Uterus (tissue), 4 donors: ENCODE results near the gene CEP85L. TPM values are rescaled to one million over a fixed set of nuclear protein-coding genes. Genes with fewer than 3 reads are reported as not detected.

Experiments used
- DNase-seq, 2 donors: peaks; one replicate each; pipeline ENCODE4 v3.0.0-alpha.2; 2019 to 2020
- H3K27ac ChIP-seq, 2 donors: fragments of 200-600 bp; sonication (generic); 1 replicate in 1 of 2; 2 replicates in 1 of 2; pipeline ENCODE4 v1.5.1; 2016 to 2018
- H3K27me3 ChIP-seq, 2 donors: fragments of 200-600 bp; sonication (generic); one replicate each; pipeline ENCODE4 v1.5.1; 2018 to 2019; ENCODE audit warnings: control low read depth in 1 of 2
- H3K36me3 ChIP-seq, 2 donors: fragments of 200-600 bp; sonication (generic); one replicate each; pipeline ENCODE4 v1.5.1; 2019; ENCODE audit warnings: control low read depth in 1 of 2
- H3K4me1 ChIP-seq, 2 donors: fragments of 200-600 bp; sonication (generic); one replicate each; pipeline ENCODE4 v1.5.1; 2018 to 2019; ENCODE audit warnings: control low read depth in 1 of 2
- H3K4me3 ChIP-seq, 2 donors: fragments of 200-600 bp; sonication (generic); 1 replicate in 1 of 2; 2 replicates in 1 of 2; pipeline ENCODE4 v1.5.1; 2018 to 2019; ENCODE audit warnings: mild to moderate bottlenecking in 1 of 2
- H3K9me3 ChIP-seq, 2 donors: fragments of 200-600 bp; sonication (generic); one replicate each; pipeline ENCODE4 v1.5.1; 2019; ENCODE audit warnings: control low read depth in 1 of 2
- POLR2A ChIP-seq, 2 donors: fragments of 450-650 bp; IDR thresholded peaks; one replicate each; pipeline ENCODE4 v1.6.1; 2016; ENCODE audit warnings: antibody characterized with exemption in 2 of 2, mild to moderate bottlenecking in 1 of 2, moderate library complexity in 1 of 2
- intact Hi-C: fragments of 100-400 bp; cut with DNase I; formaldehyde crosslinking; loops from one replicate; pipeline ENCODE4 v1.15.1; 2023; ENCODE audit warnings: low total_unique reads
- total RNA-seq, 4 donors: library from RNA; depleted of rRNA in 3 of 4; stranded (reverse); fragments of >200 nt in 3 of 4; gene quantifications; one replicate each; pipeline versions ENCODE4 v1.1.0 to v1.2.4, GENCODE V29; 2014 to 2023
- TF ChIP-seq, protein P1 (sequence below), 4 experiments: fragments of 200-600 bp in 2 of 4; fragments of 450-650 bp in 2 of 4; sonication (generic) in 2 of 4; IDR thresholded peaks; one replicate each; pipeline ENCODE4 v1.5.1; 2016 to 2019; ENCODE audit warnings: antibody characterized with exemption in 4 of 4, mild to moderate bottlenecking in 2 of 4, moderate library complexity in 1 of 4
- donor health status: DM: yes; HTN: yes; CAD: no.

CEP85L gene
- total RNA-seq, 4 donors from 2014 or later, result 32.7 to 968 (median 64.4) TPM

DNA sequence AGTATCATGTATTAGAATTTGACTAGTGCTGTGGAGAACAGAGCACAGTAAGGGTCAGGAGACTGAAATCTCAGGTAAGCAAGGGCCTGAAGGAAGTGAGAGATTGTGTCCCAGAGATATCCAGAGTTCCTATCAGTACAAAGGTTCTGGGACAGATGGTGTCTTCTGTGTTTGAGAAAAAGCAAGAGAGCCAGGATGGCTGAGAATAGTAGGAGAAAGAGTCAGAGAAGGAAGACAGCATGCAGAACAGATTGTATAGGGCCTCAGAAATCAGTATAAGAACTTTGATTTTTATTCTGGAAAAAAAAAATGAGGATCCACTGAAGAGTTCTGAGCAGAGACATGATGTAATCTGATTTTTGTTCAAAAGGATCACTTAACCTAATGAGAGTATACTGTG is 178.1 kb downstream of the CEP85L start:
- no peaks in the 10 kb centered on the region for H3K36me3 ChIP-seq
- no peak for TF ChIP-seq POLR2A (IDR thresholded peaks at IDR 0.05)
- TF ChIP-seq, protein P1, sequence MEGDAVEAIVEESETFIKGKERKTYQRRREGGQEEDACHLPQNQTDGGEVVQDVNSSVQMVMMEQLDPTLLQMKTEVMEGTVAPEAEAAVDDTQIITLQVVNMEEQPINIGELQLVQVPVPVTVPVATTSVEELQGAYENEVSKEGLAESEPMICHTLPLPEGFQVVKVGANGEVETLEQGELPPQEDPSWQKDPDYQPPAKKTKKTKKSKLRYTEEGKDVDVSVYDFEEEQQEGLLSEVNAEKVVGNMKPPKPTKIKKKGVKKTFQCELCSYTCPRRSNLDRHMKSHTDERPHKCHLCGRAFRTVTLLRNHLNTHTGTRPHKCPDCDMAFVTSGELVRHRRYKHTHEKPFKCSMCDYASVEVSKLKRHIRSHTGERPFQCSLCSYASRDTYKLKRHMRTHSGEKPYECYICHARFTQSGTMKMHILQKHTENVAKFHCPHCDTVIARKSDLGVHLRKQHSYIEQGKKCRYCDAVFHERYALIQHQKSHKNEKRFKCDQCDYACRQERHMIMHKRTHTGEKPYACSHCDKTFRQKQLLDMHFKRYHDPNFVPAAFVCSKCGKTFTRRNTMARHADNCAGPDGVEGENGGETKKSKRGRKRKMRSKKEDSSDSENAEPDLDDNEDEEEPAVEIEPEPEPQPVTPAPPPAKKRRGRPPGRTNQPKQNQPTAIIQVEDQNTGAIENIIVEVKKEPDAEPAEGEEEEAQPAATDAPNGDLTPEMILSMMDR (IDR thresholded peaks at IDR 0.05), result no peak
- DNase-seq, result no peak
- intact Hi-C loops, result no loop called here
- H3K27me3 ChIP-seq, result no peaks in the 10 kb centered on the region
- H3K9me3 ChIP-seq, result no peaks in the 10 kb centered on the region
- no peak overlapping the region for H3K4me3 ChIP-seq
- H3K27ac ChIP-seq, result no peak overlapping the region
- H3K4me1 ChIP-seq, result no peaks in the 10 kb centered on the region

DNA sequence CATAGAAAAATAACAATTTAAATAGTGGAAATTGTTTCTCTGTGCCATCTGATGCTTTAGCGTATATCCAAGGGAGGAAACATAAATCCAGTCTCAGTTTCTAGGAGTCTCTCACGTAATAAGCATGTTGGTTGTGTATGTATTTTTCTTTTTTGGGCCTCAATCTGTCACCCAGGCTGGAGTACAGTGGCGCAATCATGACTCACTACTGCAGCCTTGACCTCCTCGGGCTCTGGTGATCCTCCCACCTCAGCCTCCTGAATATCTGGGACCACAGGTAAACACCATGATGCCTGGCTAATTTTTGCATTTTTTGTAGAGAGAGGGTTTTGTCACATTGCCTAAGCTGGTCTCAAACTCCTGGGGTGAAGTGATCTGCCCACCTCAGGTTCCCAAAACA is 181.9 kb downstream of the CEP85L start:
- no peak for TF ChIP-seq POLR2A (IDR thresholded peaks at IDR 0.05)
- TF ChIP-seq, protein P1 (IDR thresholded peaks at IDR 0.05), result no peak
- H3K27ac ChIP-seq, result no peak overlapping the region
- H3K9me3 ChIP-seq, result no peaks in the 10 kb centered on the region
- no peak for DNase-seq
- H3K4me3 ChIP-seq, result no peak overlapping the region
- no peaks in the 10 kb centered on the region for H3K4me1 ChIP-seq
- intact Hi-C loops, result no loop called here
- no peaks in the 10 kb centered on the region for H3K36me3 ChIP-seq
- no peaks in the 10 kb centered on the region for H3K27me3 ChIP-seq

DNA sequence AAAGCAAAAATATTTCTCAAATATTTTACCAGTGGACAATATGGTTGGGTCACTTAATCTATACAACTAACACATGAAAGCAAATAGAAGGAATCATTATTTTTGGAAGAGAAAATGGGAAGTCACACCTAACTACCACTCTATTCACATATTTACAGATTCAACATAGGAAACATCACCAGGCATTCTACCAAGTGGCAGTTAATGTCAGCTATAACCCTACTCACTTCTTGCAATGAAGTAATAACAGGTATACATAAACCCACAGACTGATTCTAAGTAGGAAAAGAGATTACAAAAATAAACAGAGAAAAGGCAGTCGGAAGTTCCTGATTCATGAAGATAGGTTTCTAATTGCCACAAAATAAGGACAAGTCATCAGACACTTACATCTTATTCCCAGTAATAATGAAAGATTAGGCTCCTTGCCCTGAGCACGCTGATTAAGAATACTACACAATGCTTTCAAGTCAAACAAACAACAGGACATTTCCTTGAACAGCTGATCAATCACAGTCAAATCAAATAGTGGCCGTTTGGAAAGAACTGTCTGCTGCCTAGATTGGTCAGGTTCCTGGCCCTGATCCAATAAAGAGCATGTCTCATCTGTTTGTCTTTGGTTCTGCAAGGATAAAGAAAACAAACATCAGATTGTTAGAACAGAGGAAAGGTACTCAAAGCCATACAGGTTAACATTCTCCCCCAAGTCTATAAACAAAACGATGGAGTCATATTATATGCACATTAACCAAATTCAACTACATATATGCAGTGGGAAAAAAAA is 182.5 kb downstream of the CEP85L start:
- no peak overlapping the region for H3K4me3 ChIP-seq
- TF ChIP-seq POLR2A (IDR thresholded peaks at IDR 0.05), result no peak
- TF ChIP-seq, protein P1 (IDR thresholded peaks at IDR 0.05), result no peak
- no peak overlapping the region for H3K27ac ChIP-seq
- no peaks in the 10 kb centered on the region for H3K9me3 ChIP-seq
- no peak for DNase-seq
- H3K36me3 ChIP-seq, result no peaks in the 10 kb centered on the region
- intact Hi-C loops, result no loop called here
- no peaks in the 10 kb centered on the region for H3K27me3 ChIP-seq
- no peaks in the 10 kb centered on the region for H3K4me1 ChIP-seq

DNA sequence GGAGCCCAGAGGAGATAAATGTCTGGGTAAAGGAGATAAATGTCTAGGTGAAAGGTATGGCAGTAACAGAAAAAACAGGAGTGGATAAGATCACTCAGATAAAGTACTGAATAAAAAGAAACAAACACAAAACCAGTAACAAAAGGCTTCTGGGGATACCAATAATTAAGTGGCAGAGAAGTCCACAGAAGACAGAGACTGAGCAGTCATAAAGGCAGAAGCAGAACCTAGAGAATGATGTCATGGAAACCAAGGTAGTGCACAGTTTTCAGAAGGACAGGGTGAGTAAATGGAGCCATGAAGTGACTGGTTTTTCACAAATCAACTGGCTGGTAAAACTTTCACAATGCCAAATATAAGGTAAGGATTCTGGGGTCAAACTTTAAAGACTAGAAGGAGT is 184.2 kb downstream of the CEP85L start:
- Histone ChIP-seq H3K27me3 (no peaks in the 10 kb centered on the region), H3K27ac (no peak overlapping the region), H3K9me3 (no peaks in the 10 kb centered on the region), H3K4me1 (no peaks in the 10 kb centered on the region), H3K36me3 (no peaks in the 10 kb centered on the region), H3K4me3 (no peak overlapping the region)
- DNase-seq, result no peak
- TF ChIP-seq, protein P1 (IDR thresholded peaks at IDR 0.05), result no peak
- TF ChIP-seq POLR2A (IDR thresholded peaks at IDR 0.05), result no peak
- intact Hi-C loops, result no loop called here

DNA sequence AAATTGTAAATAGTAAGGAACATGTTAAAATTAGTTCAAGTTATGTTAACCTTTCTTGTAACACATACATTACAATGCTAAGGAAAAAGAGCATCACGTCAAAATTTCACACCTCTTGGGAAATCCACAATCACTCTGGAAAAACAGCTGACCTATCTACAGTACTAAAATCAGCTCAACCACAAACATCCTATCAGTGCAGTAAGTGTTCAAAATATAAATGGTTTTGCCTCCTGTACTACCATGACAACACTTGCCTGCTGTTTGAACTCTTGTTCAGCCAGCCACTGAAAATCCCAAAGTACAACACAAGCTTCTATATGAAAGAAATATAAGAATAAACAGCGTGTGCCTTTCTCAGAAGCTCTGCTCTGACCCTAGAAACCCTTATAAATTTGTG is 186.8 kb downstream of the CEP85L start:
- TF ChIP-seq, protein P1 (IDR thresholded peaks at IDR 0.05), result no peak
- TF ChIP-seq POLR2A (IDR thresholded peaks at IDR 0.05), result no peak
- Histone ChIP-seq H3K4me1 (no peaks in the 10 kb centered on the region), H3K9me3 (no peaks in the 10 kb centered on the region), H3K27ac (no peak overlapping the region), H3K36me3 (no peaks in the 10 kb centered on the region), H3K27me3 (no peaks in the 10 kb centered on the region), H3K4me3 (no peak overlapping the region)
- no peak for DNase-seq
- intact Hi-C loops, result no loop called here
